GM15510 (cell line): ENCODE data around the gene SHTN1.

Experiments
- POLR2A ChIP-seq: IDR thresholded peaks from 3 replicates; pipeline ENCODE4 v1.6.1; 2011; ENCODE audit warnings: borderline replicate concordance; ENCODE audit not compliant: insufficient read length; ENCODE audit errors: extremely low read depth

Gene SHTN1

DNA sequence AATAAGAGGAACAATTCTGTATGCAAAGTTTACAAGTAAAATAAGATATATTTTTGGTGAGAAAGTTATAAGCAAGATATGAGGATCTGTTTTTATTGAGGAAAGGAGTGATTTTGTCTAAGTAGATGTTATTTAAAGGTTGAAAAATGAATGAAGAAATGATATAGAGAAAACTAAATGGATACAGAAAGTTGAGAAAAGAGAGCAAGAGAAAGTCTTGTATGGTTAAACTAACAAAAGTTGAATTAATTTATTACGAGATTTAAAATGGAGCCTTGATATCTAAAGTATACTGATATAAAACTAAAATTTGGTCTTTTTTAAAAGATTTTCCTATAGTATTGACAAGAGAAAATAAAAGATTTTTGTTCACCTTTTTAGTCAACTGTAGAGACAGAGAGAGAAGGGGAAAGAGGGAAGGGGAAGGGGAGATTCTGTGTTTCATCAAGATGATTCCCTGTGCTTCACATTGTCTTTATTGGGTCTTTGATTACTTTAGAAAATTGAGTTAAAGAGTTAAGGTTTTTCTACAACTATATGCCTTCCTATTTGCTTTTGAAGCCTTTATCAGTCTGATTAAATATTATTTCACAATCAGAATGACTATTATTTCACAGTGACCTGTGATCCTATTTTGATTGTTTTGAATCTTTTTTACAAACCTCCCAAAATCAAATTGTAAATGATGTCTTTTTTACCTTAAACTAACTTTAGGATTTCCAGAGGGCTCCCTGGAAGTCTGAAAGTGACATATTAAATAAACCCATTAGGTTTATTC is 10.7 kb downstream of the SHTN1 start:
- TF ChIP-seq POLR2A, result no peak

DNA sequence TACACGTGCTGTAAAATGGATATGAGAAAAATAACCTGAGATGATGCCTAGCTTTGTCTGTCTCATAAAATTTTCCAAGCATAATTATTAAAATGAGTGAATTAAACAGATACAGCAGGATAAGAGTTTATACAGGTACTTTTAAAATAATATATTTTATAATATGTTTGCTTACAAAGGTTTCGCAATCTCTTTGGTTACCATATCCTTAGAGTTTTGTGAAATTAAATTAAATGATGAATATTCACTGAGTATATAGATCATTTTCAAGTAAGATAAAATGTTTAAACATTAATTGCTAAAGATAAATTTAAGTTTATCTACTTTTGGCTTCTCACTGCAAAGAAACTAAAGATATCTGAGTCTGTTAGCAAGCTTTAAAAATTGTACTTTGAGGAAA is 11.4 kb downstream of the SHTN1 start:
- no peak for TF ChIP-seq POLR2A

DNA sequence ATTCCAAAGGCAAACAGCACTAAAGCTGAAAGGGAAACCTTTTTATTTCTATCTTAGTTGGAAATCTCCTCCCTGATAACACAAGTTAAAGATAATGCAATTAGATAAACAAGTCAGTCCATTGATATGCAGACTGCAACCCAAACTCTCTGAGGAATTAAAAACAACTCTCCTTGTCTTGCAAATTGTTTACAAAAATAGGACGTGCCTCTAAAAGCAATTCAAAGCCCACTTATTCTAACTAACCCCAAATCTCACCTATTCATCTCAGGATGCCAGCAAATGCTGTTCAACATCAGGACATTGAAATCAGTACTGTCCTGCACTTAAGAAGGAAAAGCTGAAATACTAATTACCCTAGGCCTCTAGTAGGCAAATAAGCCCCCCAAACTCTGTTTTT is 12.8 kb downstream of the SHTN1 start:
- TF ChIP-seq POLR2A, result no peak

DNA sequence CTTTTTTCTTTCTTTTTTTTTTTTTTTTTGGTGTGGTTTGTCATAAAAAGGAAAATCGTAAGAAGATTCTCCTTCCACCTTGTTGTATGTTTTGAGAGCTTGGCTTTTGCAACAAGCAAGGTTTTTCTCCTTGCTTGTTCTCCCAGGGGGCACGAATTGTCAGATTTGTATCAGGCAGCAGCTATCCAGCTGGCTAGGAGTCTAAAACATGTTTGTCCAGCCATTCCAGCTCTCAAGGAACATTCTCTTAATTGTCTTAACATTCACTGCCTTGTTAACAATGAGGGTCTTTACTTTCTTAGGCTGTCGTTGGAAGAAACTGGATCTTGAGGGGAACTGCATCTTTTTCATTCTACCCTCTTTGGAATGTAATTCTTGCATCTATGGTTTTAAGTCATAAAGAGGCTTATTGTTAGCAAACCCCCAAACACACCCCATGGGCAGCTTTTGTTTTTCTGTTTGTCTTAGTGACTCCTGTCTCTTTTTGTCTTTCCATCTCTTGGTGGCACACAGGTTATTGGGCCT is 14.6 kb downstream of the SHTN1 start:
- TF ChIP-seq POLR2A, result no peak

DNA sequence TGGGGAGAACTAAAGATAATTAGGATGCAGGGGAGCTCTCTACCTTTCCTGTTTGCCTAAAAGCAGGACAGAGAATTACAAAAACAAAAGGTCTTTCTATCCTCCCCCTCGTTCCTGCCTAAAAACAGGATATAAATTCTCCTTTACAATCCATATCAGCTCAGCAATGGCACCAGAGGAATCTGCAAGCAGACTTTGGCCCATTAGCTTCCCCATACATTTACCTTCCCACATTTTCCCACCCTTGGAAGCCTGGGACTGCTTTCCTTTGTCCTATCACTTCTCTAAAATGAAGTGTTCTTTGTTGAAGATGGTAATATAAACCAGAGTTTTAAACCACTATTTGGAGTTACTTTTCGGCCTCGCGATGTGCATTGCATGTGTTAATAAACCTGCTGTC is 15.5 kb downstream of the SHTN1 start:
- TF ChIP-seq POLR2A, result no peak

DNA sequence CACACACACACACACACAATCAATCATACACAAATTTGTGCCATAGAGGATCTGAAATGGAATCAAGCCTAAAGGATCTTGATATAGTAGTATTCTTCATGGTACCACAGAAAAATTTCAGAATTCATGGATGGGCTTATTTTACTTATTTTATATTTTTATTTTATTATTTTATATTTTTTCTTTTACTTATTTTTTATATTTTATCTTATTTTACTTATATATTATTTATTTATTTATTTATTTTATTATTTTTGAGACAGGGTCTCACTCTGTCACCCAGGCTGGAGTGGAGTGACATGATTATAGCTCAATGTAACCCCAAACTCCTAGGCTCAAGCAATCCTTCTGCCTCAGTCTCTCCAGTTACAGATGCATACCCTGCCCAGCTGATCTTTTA is 16.7 kb downstream of the SHTN1 start:
- TF ChIP-seq POLR2A, result no peak

DNA sequence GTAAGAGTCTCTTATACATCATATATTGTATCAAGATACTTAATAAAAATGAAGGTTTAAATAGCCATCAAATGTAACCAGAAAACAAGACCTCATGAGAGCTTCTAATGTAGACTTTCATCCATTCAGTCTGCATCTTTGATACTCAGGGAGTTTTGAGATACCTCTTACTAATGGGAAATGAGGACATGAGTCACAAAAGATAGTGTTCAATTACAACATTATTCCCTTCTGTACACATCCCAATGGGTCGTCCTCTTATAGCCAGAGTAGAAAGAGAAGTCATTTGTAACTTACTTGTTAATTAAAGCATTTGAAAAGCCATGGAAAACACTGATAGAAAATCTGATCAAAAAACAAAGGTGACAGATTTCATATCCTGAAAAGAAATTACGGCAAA is 19.4 kb downstream of the SHTN1 start:
- no peak for TF ChIP-seq POLR2A

DNA sequence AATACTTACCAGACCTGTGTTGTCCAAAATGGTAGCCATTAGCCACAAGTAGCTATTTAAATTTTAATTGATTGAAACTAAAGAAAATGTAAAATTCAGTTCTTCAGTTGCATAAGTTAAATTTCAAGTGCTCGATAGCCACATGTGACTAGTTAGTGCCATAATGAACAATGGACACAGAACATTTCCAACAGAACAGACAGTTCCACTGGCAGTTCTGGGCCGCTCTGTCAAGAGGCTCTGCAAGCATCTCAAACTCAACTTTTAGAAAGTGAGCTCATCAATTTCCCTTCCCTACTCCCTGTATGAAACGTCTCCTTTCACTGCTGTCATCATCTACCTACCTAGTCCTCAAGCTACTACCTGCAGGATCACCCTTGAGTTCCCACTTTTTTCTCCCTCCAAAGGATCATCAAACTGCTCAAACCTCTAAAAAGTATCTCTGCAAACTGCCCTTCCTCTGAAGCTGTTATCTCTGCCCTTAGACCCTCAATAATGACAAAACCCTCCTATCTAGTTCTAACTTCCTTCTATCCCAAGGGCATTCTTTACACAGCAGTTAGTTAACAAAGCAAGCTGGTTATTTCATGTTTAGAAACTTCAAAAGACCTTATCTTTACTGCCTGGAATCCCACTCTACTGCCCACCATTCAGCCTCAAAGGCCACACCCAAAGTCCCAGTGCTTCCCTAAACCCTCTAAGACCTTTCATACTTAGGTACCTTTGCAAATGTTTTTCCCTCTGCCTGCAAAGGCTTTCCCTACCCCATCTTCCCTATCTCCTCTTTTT is 20.6 kb downstream of the SHTN1 start:
- TF ChIP-seq POLR2A, result no peak

DNA sequence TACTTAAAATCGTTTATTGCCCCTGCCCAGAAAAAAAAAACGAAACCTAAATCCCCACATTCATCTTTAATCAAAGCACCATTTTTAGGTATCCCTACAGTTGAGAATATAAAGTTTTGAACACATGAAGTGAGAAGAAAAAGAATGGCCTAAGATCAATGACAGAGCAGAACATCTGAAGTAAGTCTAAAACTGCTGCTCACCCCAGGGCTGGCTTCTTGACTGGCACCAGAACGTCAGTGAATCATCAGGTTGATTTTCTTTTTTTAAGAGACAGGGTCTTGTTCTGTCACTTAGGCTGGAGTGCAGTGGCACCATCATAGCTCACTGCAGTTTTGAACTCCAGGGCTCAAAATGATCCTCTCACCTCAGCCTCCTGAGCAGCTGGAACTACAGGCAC is 24.9 kb downstream of the SHTN1 start:
- no peak for TF ChIP-seq POLR2A

DNA sequence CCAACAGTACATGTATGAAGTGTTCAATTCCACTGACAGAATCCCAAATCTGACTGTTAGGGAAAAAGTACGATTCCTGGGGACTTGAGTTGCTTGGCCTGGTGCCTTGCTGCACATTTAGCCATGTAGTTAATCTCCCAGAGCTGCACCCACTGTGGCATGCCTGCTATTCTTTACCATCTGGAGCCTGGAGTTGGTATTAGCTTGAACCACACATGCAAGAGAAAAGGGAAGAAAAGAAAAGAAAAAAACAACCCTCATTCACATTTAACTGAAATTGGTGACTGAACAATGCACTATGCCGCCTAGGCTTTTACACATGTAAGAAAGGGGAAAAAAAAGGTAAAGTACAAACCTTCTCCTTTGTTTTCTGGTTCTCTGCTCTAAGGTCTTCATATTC is 26.1 kb downstream of the SHTN1 start:
- no peak for TF ChIP-seq POLR2A

DNA sequence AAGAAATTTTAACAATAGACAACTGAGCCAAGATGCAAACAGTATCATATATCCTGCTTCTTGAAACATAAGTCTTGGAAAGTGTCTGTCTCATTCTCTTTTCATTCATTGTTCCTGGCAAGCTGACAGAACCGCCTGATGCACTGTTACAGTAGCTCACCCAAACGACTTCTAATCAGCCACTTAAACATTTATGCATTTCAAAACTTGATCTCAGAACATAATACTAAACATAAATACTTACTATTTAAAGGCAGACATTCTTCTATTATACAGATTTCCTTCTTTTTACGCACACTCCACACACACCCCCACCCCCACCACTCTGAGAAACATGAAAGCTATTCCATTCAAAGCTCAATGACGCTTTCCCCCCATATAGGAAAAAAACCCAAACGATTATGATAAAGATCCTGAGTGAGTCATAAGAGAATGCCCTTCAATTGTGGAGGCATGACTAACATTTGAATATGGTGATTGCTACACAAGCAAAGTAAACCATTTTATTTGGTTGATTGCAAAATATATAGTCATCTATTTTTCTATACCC is 30.5 kb downstream of the SHTN1 start:
- TF ChIP-seq POLR2A, result no peak

DNA sequence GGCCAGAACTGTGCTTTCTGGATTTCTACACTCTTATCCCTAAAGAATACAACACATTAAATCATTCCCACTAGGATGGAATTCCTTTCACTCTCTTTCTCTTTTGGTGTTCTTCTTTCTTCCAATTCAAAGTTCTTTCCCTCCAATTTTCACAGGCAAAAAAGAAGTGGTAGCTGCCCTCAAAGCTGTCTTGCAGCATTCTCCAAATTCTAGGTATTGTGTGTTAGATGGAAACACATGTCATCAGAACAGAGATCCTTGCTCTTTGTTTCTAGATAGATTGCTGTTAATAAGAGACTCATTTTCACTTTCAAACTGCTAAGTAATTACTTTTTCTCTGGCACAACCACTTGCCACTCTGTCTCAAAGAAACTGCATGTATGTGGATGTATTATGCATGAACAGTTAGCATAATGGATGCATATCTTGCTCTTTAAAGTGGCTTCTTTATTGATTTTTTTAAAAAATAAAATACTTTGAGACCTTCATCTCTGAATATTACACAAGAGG is 31.0 kb downstream of the SHTN1 start:
- TF ChIP-seq POLR2A, result no peak

DNA sequence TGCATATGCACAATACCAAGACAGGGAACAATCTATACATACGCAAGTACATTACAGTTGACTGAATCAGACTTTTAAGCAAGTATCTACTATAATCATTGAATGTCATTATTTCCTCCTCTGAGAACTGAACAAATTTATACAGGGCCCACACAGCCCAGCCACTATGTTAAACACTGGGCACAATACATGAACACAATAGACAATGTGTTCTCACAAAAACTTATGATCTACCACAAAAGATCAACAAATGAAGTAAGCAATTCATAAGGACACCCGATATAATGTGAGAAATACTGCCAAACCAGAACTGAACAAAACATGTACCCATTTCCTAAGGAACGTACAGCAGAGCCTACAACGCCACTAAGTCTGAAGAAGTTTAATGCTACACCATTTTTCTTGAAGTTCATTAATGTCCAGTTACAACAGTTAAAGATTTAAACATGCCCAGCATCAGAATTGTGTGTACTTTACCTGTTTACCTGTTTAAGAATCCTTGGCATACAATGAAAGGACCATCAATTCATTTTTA is 31.5 kb downstream of the SHTN1 start:
- TF ChIP-seq POLR2A, result no peak

DNA sequence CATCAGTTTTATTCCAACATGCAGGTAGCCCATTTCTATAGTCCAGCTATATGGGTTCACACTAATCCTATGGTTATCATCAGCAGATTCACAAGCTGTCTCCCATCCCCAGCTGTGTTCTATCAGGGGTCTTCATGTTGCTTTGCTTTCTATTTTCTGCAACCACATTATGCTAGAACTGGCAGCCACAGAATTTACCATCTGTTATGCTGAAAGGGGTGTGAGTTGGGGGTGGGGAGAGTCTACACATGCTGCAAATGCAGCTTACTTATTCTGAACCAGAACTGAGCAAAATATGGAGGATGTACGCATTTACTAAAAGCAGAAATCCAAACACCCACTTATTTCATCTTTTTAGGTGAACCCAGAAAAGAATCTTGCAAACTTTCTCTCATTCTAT is 32.9 kb downstream of the SHTN1 start:
- TF ChIP-seq POLR2A, result no peak

DNA sequence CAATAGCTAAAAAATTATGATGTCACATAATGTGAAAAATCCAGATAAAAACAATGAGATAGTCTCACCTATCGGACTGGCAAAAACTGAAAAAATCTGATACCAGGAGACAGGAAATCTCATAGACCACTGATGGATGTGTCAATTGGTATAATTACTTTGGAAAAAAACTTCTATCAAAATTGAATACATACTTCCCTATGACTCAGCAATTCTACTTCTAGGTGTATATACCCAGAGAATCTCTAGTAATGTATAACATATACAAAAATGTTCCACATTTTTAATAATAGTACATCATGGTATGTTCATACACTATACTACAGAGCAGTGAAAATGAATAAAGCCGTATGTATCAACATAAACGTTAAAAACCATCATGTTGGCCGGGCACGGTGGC is 34.9 kb downstream of the SHTN1 start:
- TF ChIP-seq POLR2A, result no peak
